WERI-Rb-1 (cell line): ENCODE data around the gene CBY2.

Experiments
- DNase-seq: peaks from one replicate; pipeline ENCODE4 v3.0.0-alpha.2; 2020
- H3K27ac ChIP-seq: fragments of 250-450 bp; sonication (Bioruptor Pico); 2 replicates; pipeline ENCODE4 v1.5.1; 2020; ENCODE audit warnings: mild to moderate bottlenecking, moderate library complexity
- H3K27me3 ChIP-seq: fragments of 250-450 bp; sonication (Bioruptor Pico); 2 replicates; pipeline ENCODE4 v1.5.1; 2021; ENCODE audit warnings: mild to moderate bottlenecking, low read depth, moderate library complexity; ENCODE audit not compliant: insufficient read depth, severe bottlenecking
- H3K36me3 ChIP-seq: fragments of 250-450 bp; sonication (Bioruptor Pico); 2 replicates; pipeline ENCODE4 v1.5.1; 2020; ENCODE audit warnings: mild to moderate bottlenecking, moderate library complexity
- H3K4me3 ChIP-seq: 2 replicates; pipeline ENCODE4 v1.5.1; 2011; ENCODE audit warnings: low read depth, mild to moderate bottlenecking, control low read depth, low read length
- H3K9me3 ChIP-seq: fragments of 250-450 bp; sonication (Bioruptor Pico); 2 replicates; pipeline ENCODE4 v1.5.1; 2021; ENCODE audit warnings: mild to moderate bottlenecking, moderate library complexity; ENCODE audit not compliant: severe bottlenecking
- TF ChIP-seq, protein P1 (sequence below): IDR thresholded peaks from 2 replicates; pipeline ENCODE4 v1.5.1; 2011; ENCODE audit warnings: low read depth, mild to moderate bottlenecking, control low read depth, inconsistent platforms, low read length

The CBY2 gene

DNA sequence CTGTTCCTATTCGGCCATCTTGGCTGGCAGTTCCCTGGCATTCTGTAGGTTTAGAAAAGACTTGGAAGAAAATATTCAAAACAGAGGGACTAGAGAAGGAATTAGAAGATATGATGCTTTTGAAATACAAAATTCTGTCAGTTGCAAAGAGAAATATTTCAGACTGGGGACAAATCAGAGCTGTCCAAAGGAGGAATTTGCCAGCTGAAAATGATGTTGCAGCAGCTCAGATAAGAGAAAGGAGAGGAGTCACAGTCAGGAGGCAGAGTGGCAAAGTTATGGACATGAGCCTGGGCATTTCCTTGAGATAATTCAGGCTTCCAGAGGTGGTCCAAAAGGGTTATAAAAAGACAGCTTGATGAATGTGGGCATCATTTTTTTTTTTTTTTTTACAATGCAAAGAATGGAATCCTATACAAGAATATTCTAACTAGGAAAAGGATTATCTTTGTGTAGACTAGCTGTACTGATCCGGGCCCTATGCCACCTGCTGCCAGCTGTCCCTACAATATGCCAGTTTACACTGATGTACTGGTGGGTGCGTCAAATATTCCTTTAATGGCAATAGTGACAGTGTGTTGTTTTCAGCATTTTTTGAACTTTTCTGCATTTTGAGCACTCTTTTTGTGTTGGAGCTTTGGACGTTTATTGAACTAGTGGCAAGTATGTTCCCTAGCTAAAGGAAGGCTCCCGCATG, 31.8 kb upstream of the CBY2 start:
- TF ChIP-seq, protein P1, sequence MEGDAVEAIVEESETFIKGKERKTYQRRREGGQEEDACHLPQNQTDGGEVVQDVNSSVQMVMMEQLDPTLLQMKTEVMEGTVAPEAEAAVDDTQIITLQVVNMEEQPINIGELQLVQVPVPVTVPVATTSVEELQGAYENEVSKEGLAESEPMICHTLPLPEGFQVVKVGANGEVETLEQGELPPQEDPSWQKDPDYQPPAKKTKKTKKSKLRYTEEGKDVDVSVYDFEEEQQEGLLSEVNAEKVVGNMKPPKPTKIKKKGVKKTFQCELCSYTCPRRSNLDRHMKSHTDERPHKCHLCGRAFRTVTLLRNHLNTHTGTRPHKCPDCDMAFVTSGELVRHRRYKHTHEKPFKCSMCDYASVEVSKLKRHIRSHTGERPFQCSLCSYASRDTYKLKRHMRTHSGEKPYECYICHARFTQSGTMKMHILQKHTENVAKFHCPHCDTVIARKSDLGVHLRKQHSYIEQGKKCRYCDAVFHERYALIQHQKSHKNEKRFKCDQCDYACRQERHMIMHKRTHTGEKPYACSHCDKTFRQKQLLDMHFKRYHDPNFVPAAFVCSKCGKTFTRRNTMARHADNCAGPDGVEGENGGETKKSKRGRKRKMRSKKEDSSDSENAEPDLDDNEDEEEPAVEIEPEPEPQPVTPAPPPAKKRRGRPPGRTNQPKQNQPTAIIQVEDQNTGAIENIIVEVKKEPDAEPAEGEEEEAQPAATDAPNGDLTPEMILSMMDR: no peak
- no peak for DNase-seq
- H3K9me3 ChIP-seq: peaks cover 6% of the 10 kb centered on the region
- H3K4me3 ChIP-seq: no peak overlapping the region
- H3K27ac ChIP-seq: no peak overlapping the region
- no peaks in the 10 kb centered on the region for H3K27me3 ChIP-seq
- H3K36me3 ChIP-seq: no peaks in the 10 kb centered on the region

GRCh38 chr13:45674908-45675307, 27.2 kb upstream of the CBY2 start:
- no peaks in the 10 kb centered on the region for H3K36me3 ChIP-seq
- no peak overlapping the region for H3K27ac ChIP-seq
- H3K27me3 ChIP-seq: no peaks in the 10 kb centered on the region
- no peak overlapping the region for H3K4me3 ChIP-seq
- TF ChIP-seq, protein P1: no peak
- peaks cover 3% of the 10 kb centered on the region for H3K9me3 ChIP-seq
- DNase-seq: no peak

DNA sequence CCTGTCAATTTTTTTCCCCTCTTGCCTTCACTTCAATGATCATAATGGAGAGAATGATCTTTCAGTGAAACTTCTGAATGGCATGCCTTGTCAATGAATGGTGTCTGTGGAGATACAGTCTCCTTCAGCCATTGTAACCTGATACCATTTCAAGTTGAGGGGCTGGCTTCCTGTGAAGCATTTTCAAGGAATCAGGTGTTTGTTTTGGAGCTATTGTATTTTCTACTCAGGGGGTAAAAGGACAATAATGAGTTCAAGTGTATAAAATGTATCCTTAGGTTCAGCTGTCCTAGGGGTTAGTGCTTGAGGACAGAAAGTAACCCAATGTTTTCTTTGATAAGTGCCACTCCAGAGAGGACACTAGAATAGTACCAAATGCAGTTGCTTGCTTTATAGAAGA, 23.8 kb upstream of the CBY2 start:
- Histone ChIP-seq H3K4me3 (no peak overlapping the region), H3K27me3 (no peaks in the 10 kb centered on the region), H3K9me3 (no peaks in the 10 kb centered on the region), H3K36me3 (no peaks in the 10 kb centered on the region), H3K27ac (no peak overlapping the region)
- TF ChIP-seq, protein P1: no peak
- DNase-seq: no peak

GRCh38 chr13:45681113-45681512, 21.0 kb upstream of the CBY2 start:
- DNase-seq: no peak

DNA sequence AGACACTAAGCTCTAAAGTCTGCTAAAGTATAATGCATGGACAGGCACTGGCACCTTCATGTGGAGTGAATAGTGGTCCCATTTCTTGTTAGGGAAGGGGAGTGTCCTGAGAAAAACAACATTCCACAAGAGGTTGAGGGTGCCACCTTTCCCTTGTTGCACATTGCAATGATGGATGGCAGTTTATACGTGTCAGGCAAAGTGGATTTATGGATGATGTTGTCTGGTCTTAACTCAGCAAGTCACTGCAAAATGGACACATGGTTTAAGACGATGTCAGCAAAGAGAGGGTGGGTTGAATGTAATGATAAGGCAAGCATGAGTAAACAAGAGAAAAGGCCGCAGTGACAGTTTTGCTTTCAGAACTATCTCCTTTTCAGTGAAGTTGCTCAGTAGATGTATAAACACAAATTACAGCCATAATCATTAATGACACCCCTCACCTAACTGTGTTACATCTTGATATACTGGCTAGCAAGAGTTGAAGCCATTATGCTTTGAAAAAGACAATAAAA, 19.6 kb upstream of the CBY2 start:
- Histone ChIP-seq H3K27me3 (no peaks in the 10 kb centered on the region), H3K27ac (no peak overlapping the region), H3K9me3 (no peaks in the 10 kb centered on the region), H3K4me3 (no peak overlapping the region), H3K36me3 (no peaks in the 10 kb centered on the region)
- TF ChIP-seq, protein P1: no peak
- DNase-seq: no peak

More at GRCh38 chr13:45681113-45681512, 21.0 kb upstream of the CBY2 start:
- Histone ChIP-seq H3K4me3 (no peak overlapping the region), H3K27ac (no peak overlapping the region), H3K9me3 (no peaks in the 10 kb centered on the region), H3K36me3 (no peaks in the 10 kb centered on the region), H3K27me3 (no peaks in the 10 kb centered on the region)
- TF ChIP-seq, protein P1: no peak

- TF ChIP-seq, protein P1: peak; percentile 51
- no peaks in the 10 kb centered on the region for H3K36me3 ChIP-seq
- no peaks in the 10 kb centered on the region for H3K9me3 ChIP-seq
- H3K27ac ChIP-seq: no peak overlapping the region
- DNase-seq: peak; percentile 11
- no peaks in the 10 kb centered on the region for H3K27me3 ChIP-seq
- no peak overlapping the region for H3K4me3 ChIP-seq
These were observed 18.4 kb upstream of the CBY2 start for GRCh38 chr13:45683701-45684100.
